GM21825 (cell line): ENCODE measurements around the gene MBNL2.

ENCODE experiments used
- ATAC-seq: cut with Tn5 transposase; IDR thresholded peaks from one replicate; pipeline ENCODE4 v1.9.1; 2021; ENCODE audit warnings: mild to moderate bottlenecking, moderate library complexity; ENCODE audit not compliant: unreplicated experiment

The MBNL2 gene

GRCh38 chr13:97319113-97319720 is 97.1 kb downstream of the MBNL2 start:
- ATAC-seq = no peak

DNA sequence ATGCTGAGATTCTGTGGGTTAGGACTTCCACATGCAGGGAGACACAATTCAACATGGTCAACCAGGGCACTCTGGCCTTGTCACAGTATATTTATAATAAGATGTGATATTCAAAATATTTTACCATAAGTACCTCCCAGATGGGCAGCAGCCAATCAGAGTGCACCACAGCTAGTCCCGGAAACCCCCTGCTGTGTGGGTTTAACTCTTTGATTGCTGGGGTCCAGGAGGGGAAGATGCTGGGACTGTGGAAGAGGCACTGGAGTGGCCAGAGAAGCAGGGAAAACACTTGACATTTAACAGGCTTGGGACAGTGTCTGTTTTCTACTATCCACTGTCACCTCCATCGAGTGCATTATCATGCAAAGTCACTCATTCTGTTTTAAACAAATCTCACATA is 99.0 kb downstream of the MBNL2 start:
- no peak for ATAC-seq

- no peak for ATAC-seq
These were observed 99.6 kb downstream of the MBNL2 start for GRCh38 chr13:97321616-97322321.

- ATAC-seq = no peak
These were observed 100.7 kb downstream of the MBNL2 start for GRCh38 chr13:97322740-97323342.

DNA sequence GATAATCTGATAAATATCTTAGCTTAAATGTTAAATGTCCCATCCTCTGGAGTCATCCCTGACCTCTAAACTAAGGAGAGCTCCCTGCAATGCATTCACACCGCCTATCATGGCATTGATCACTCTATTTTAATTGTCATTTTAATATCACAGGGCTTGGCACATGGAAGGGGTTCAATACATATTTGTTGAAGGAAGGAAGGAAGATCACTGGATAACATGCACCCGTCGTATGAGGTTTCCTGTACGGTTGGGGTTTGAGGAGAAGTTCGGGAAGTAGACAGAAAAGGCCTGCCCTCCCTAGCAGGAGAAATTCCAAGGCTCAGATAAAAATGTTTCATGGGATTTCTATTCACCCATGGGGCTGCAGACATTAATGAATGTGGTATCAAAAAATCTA is 102.0 kb downstream of the MBNL2 start:
- ATAC-seq = no peak

DNA sequence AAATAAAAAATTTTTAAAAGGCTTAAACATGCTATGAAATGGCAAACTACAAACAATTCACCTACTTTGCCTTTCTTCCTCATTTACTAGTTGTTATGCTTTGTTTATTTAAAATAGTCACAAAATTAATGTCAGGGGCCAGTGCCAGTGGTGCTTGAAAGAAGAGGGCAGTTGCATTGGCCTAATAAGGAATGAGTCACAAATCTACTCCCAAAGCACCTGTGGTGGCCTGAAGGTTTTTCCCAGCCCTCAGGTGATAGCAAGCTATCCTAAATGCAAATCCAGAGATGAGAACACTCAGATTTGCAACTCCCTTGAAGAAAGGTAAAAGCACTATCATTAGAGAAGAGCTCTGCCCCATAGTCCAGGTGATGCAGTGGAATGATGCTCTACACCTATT is 103.6 kb downstream of the MBNL2 start:
- no peak for ATAC-seq

DNA sequence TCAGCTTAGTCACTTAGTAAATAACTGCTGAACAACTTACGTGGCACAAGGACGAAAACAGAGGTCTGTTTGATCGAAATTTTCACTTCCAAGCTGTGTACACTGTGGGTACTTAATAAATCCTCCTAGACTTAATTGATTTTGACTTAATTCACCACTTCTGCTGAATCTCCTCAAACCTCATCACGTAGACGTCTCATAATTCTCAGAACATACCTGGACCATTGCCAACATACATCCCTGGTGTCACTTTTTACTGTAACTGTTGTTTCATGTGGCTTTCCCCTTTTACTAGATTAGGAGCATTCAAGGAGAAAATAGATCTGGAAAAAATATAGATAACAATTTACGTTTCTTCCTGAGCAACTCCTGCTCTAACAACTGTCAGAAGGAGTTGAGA is 105.0 kb downstream of the MBNL2 start:
- no peak for ATAC-seq

GRCh38 chr13:97327506-97328221 is 105.5 kb downstream of the MBNL2 start:
- no peak for ATAC-seq

DNA sequence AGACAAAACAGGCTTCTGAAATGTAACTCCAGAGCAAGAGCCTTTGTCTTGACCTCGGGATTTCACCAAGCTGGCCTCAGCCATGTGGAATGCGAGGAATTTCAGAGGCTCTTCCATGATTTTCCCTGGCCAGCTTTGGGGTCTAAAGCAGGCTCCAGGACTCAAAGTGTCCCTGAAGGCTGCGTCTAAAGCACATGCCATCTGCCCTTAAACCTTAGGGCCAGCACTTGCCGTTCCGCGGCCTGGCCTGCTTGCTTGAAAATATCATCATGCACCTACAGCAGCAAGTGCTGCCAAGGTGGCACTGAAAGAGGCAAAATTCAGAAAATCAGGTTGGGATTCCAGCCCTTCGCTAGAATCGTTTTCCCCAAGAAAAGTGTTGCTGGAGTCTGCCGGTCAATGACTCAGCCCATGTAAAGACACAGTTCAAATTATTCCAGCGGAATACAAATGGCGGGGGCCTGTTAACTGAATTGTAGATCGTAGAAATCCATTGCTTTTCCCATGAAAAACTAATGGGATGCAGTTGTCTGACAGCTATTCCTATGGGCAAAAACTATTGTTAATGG is 106.2 kb downstream of the MBNL2 start:
- no peak for ATAC-seq

- ATAC-seq = no peak
These were observed 107.2 kb downstream of the MBNL2 start for GRCh38 chr13:97329331-97329730.

GRCh38 chr13:97330448-97330847 is 108.3 kb downstream of the MBNL2 start:
- ATAC-seq = no peak

GRCh38 chr13:97332742-97333141 is 110.6 kb downstream of the MBNL2 start:
- ATAC-seq = no peak

GRCh38 chr13:97333983-97334382 is 111.8 kb downstream of the MBNL2 start:
- ATAC-seq = no peak

DNA sequence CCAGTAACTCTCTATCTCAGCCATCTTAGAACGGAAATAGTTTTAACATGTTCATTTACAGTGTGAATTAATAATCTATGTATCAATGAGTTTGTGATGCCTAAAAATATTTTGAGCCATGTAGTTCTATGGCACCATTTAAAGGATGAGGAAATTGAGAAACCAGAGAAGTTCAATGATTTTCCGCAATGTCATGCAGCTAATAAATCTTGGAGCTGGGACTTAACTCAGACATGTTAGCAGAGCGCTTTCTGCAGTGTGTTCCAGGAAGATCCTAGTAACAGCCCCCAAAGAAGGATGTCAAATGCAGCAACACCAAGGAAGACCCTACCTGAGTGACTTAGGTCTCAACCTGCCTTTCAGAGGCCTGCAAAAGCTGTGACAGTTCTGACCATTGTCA is 112.6 kb downstream of the MBNL2 start:
- ATAC-seq = no peak

- ATAC-seq = no peak
These were observed 113.5 kb downstream of the MBNL2 start for GRCh38 chr13:97335488-97336134.

- no peak for ATAC-seq
These were observed 115.9 kb downstream of the MBNL2 start for GRCh38 chr13:97337985-97338499.

GRCh38 chr13:97338571-97338970 is 116.4 kb downstream of the MBNL2 start:
- ATAC-seq = no peak

DNA sequence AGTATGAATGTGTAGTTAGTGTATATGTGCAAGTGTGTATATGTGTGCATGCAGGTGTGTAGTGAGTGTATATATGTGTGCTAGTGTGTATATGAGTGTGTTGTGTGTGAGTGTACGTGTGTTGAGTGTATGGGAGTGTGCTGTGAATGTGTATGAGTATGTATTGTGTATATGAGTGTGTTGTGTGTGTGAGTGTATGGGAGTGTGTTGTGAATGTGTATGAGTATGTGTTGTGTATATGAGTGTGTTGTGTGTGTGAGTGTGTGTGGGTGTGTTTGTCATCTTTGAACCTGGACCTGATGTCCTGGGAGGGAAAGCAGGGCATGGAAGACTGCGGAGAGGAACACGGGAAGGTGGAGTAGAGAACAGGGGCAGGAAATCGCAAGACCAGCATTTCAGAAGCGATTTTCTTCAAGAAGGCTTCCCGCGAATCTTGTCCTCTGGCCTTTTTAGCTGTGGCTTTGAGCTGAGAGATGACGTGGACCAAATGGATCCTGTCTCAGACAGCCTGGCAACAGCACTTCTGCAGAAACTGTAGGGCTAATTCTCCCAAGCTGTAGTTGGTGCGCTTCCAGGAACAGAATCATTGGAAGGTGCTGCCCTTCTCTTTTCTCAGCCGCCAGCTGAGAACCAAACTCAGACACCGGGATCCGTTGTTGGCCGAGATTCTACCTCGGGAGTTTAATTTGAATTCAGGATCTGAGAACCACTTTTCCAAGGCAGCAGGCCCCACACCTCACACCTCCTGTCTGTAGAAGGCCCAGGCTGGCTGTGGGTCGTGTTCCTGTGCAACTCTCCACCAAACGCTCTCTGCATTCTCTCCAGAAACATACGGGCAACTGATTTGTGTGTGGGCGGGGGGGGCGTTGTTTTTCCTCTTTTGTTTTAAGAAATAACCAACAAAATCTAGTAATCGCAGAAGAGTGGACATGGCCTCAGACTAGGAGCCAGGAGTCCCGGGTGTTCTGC is 117.2 kb downstream of the MBNL2 start:
- no peak for ATAC-seq

GRCh38 chr13:97339988-97340749 is 118.0 kb downstream of the MBNL2 start:
- ATAC-seq = no peak
